GM12891 (cell line): ENCODE results near the gene C3orf20.

Experiments used
- PAX5 ChIP-seq: IDR thresholded peaks from 2 replicates; pipeline ENCODE4 v1.6.1; 2011; ENCODE audit warnings: low read length, moderate library complexity, mild to moderate bottlenecking; ENCODE audit not compliant: insufficient read depth, severe bottlenecking
- POLR2A ChIP-seq: IDR thresholded peaks from 2 replicates; pipeline ENCODE4 v1.6.1; 2011; ENCODE audit warnings: low read depth, low read length, control low read depth
- POLR2AphosphoS5 ChIP-seq: IDR thresholded peaks from 2 replicates; pipeline ENCODE4 v1.6.1; 2011; ENCODE audit warnings: low read depth, low read length, control low read depth
- SPI1 ChIP-seq: IDR thresholded peaks from 2 replicates; pipeline ENCODE4 v1.6.1; 2011; ENCODE audit warnings: low read depth, low read length, control low read depth
- TAF1 ChIP-seq: IDR thresholded peaks from 2 replicates; pipeline ENCODE4 v1.6.1; 2011; ENCODE audit warnings: low read depth, low read length, control low read depth

DNA sequence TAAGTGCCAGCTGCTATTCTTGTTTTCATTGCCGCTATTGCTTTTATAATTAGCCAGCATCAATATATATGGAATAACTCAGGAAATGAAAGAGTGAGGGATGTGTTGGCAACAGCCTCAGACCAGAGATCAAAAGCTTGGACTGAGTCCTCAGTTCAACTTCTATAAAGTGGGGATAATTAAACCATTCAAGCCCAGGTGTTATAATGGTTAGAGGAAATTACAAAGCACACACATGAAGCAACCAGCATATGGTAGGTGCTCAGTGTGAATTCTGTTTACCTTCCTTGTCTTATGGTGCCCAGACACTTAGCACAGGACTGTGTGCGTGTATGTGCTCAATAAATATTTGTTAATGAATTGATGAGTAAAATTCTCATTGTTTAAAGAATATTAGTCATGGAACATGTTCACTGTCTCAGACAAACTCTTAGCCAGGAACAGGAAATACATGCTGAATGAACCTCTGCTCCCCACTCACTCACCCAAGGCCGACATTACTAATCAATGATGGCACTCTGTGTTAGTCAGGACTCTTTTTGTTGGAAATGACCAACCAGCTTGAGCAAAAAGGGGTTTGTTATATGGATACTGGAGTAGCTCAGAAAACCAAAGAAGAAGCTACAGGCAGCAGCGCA, 40.1 kb upstream of the C3orf20 start:
- no peak for TF ChIP-seq POLR2AphosphoS5
- no peak for TF ChIP-seq POLR2A
- no peak for TF ChIP-seq TAF1
- TF ChIP-seq SPI1, result no peak
- no peak for TF ChIP-seq PAX5
